SU-DHL-6 (cell line): ENCODE results near the gene TTI1.

Source experiments
- H2AFZ ChIP-seq: fragments of 200-600 bp; sonication (generic); 2 replicates; pipeline ENCODE4 v1.6.1; 2014; ENCODE audit warnings: low read depth, mild to moderate bottlenecking, moderate library complexity, mixed read lengths, antibody characterized with exemption, low read length; ENCODE audit not compliant: severe bottlenecking
- H3F3A ChIP-seq: fragments of 200-600 bp; shearing (Covaris generic); 2 replicates; pipeline ENCODE4 v1.6.0; 2016; ENCODE audit warnings: antibody characterized with exemption, mild to moderate bottlenecking; ENCODE audit not compliant: insufficient read depth
- H3K27ac ChIP-seq: fragments of 200-600 bp; sonication (generic); 2 replicates; pipeline ENCODE4 v1.5.1; 2016; ENCODE audit warnings: low read depth, mild to moderate bottlenecking, low read length, moderate library complexity, mixed read lengths
- H3K27me3 ChIP-seq: fragments of 200-600 bp; sonication (generic), shearing (Covaris generic); 2 replicates; pipeline ENCODE4 v1.6.0; 2014; ENCODE audit warnings: mild to moderate bottlenecking, low read length
- H3K36me3 ChIP-seq: fragments of 200-600 bp; sonication (generic); 2 replicates; pipeline ENCODE4 v1.6.1; 2014; ENCODE audit warnings: mild to moderate bottlenecking, low read length, mixed read lengths
- H3K4me2 ChIP-seq: fragments of 300-600, 200-600 bp; shearing (Covaris generic), sonication (generic); 2 replicates; pipeline ENCODE4 v1.6.0; 2014; ENCODE audit warnings: low read length, low read depth, mild to moderate bottlenecking; ENCODE audit not compliant: poor library complexity, severe bottlenecking
- H3K4me3 ChIP-seq: fragments of 200-600 bp; sonication (generic); 2 replicates; pipeline ENCODE4 v1.5.1; 2014; ENCODE audit warnings: antibody characterized with exemption, low read length, mild to moderate bottlenecking, mixed read lengths; ENCODE audit not compliant: insufficient read depth, poor library complexity, severe bottlenecking
- H3K79me2 ChIP-seq: fragments of 200-600 bp; sonication (generic); 2 replicates; pipeline ENCODE4 v1.6.1; 2014; ENCODE audit warnings: mild to moderate bottlenecking, low read length, moderate library complexity; ENCODE audit not compliant: insufficient read depth
- H3K9ac ChIP-seq: fragments of 200-600 bp; sonication (generic); 2 replicates; pipeline ENCODE4 v1.7.0; 2014; ENCODE audit warnings: mild to moderate bottlenecking, low read length
- H3K9me2 ChIP-seq: fragments of 200-600 bp; sonication (generic); replicated peaks from 2 replicates; pipeline ENCODE4 v1.6.1; 2014; ENCODE audit warnings: low read length; ENCODE audit not compliant: insufficient read depth
- H3K9me3 ChIP-seq: fragments of 200-600 bp; sonication (generic); 2 replicates; pipeline ENCODE4 v1.6.1; 2014; ENCODE audit warnings: low read length, mixed read lengths; ENCODE audit not compliant: insufficient read depth
- H4K20me1 ChIP-seq: fragments of 200-600 bp; sonication (generic); 2 replicates; pipeline ENCODE4 v1.6.1; 2014; ENCODE audit warnings: low read depth, mild to moderate bottlenecking, antibody characterized with exemption, low read length, moderate library complexity, mixed read lengths
- CTCF ChIP-seq: fragments of 200-600 bp; sonication (generic); IDR thresholded peaks from one replicate; pipeline ENCODE4 v1.5.1; 2017; ENCODE audit warnings: antibody characterized with exemption, mild to moderate bottlenecking, low read length, moderate library complexity; ENCODE audit not compliant: insufficient read depth, poor library complexity, severe bottlenecking
- EZH2phosphoT487 ChIP-seq: fragments of 200-600 bp; sonication (generic), shearing (Covaris generic); conservative IDR thresholded peaks from 2 replicates; pipeline ENCODE4 v1.6.1; 2018; ENCODE audit warnings: mild to moderate bottlenecking, antibody characterized with exemption, low read length, moderate library complexity, mixed read lengths

Gene TTI1

GRCh38 chr20:38033330-38034107 lies at the start of gene TTI1, which contains the start of gene RPRD1B:
TTI1 (minus strand) TSS chr20:38033456; CDS start chr20:38013816, 19,640 bp downstream.
RPRD1B (plus strand) TSS chr20:38033746; CDS start chr20:38033948, 202 bp downstream.
- no peak for TF ChIP-seq CTCF
- no peak for TF ChIP-seq EZH2phosphoT487
- Histone ChIP-seq H3K9me3 (no peaks in the 10 kb centered on the region), H2AFZ (peak within 1 kb of the TSS; percentile 88), H3K36me3 (no peaks in the 10 kb centered on the region), H3K27ac (peak within 1 kb of the TSS; percentile 65), H4K20me1 (no peaks in the 10 kb centered on the region; the same call in 1 of the 2 replicates), H3K9me2 (no peaks in the 10 kb centered on the region), H3K79me2 (peaks cover 96% of the 10 kb centered on the region), H3K27me3 (no peaks in the 10 kb centered on the region), H3K4me2 (peak within 1 kb of the TSS; percentile 92), H3F3A (no peaks in the 10 kb centered on the region), H3K9ac (peak within 1 kb of the TSS; percentile 99), H3K4me3 (peak within 1 kb of the TSS; percentile 95)

DNA sequence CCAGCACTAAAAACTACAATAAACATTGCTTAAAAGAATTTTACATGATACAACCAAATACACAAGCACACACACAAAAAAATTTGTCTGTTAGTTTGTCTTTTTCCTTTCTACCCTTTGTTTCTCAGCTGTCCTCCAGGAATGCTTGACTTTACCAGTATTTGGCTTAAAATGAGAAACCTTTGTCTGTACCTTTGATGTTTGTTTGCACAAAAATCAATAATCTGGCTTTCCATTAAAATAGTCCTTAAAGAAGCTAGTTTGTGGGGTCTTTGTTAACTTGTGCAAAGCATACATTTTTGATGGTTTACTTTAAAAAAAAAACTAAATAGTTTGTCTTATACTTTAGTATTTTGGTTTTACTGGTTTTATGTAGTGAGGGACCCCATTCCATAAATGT lies 49.6 kb upstream of the TTI1 start:
- H3K4me3 ChIP-seq = no peak overlapping the region
- no peaks in the 10 kb centered on the region for H3K9me2 ChIP-seq
- no peak overlapping the region for H2AFZ ChIP-seq
- H3K79me2 ChIP-seq = peaks cover 22% of the 10 kb centered on the region; the same call in 1 of the 2 replicates
- no peaks in the 10 kb centered on the region for H3K9me3 ChIP-seq
- H3K27me3 ChIP-seq = no peaks in the 10 kb centered on the region
- H4K20me1 ChIP-seq = peaks cover 3% of the 10 kb centered on the region; the same call in 1 of the 2 replicates
- H3K36me3 ChIP-seq = peaks cover 10% of the 10 kb centered on the region
- no peaks in the 10 kb centered on the region for H3F3A ChIP-seq
- no peak overlapping the region for H3K27ac ChIP-seq
- H3K4me2 ChIP-seq = no peak overlapping the region
- TF ChIP-seq EZH2phosphoT487 (no peak), CTCF (no peak)
- H3K9ac ChIP-seq = no peak overlapping the region

DNA sequence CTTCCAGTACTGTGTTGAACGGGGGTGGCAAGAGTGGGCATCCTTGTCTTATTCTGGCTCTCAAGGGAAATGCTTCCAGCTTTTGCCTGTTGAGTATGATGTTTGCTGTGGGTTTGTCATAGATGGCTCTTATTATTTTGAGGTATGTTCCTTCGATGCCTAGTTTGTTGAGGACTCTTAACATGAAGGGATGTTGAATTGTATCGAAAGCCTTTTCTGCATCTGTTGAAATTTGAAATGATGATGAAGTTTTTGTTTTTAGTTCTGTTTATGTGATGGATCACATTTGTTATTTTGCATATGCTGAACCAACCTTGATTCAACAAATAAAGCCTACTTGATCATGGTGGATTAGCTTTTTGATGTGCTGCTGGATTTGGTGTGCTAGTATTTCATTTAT lies 48.3 kb upstream of the TTI1 start:
- Histone ChIP-seq H3K27ac (no peak overlapping the region), H2AFZ (no peak overlapping the region), H3K9me3 (no peaks in the 10 kb centered on the region), H3K9ac (no peak overlapping the region), H3K79me2 (peaks cover 22% of the 10 kb centered on the region; the same call in 1 of the 2 replicates), H3F3A (no peaks in the 10 kb centered on the region), H3K4me3 (no peak overlapping the region), H3K27me3 (no peaks in the 10 kb centered on the region), H3K9me2 (no peaks in the 10 kb centered on the region), H3K36me3 (peaks cover 10% of the 10 kb centered on the region), H3K4me2 (no peak overlapping the region), H4K20me1 (peaks cover 3% of the 10 kb centered on the region; the same call in 1 of the 2 replicates)
- TF ChIP-seq EZH2phosphoT487 (no peak), CTCF (no peak)
